ENCODE measurements around the gene ANKRD6.
"Not testable (repeated sequence)": the region's sequence is repeated elsewhere in the genome, so short reads cannot be mapped to it uniquely, and the experiment has no call there.

Gene ANKRD6

DNA sequence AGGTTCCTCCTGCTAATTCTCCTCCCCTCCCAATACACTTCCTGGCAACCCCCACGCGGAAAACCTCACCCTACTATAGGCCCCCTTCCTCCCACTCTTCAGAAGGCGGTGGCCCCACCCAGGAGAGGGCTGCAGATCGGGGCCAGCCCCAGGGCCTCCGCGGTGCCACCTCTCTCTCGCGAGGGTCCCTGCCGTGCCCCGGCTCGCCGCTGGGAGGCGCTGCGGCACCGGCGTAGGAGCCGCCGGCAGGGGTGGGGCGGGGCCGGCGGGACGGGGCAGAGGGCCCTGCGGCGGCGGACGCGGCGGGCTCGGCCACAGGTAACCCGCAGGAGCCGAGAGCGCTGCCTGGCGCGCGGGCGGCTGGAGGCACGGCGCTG, at the start of gene ANKRD6:
Gene ANKRD6, plus strand, starts transcription at position 278 of the 377 bp plus-strand sequence. CDS start 133,825 bp downstream, outside the sequence.
- no peak for DNase-seq

DNA sequence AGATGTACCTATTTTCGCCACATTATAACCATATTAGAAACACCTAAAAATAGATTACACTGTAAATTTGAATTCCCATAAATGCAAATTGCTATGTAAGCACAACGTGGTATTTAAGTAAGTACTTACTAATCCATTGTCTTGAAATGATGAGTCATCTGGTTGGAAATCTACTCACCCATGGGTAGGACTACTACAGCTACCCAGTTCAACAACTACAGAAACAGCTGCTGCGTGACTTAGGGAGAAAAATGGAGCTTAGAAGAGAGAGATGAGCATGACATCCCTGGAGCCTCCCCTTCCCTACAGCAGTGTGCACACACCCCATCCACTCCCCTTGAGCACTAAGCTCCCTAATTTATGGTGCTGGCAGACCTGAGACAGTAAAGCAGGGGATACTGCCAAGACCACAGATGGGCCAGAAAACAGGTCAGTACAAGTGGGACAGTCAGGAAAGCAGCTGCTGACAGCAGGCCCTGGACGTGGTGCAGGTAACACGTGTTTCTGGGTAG, 47.7 kb upstream of the ANKRD6 start:
- DNase-seq = peak; percentile 97

DNA sequence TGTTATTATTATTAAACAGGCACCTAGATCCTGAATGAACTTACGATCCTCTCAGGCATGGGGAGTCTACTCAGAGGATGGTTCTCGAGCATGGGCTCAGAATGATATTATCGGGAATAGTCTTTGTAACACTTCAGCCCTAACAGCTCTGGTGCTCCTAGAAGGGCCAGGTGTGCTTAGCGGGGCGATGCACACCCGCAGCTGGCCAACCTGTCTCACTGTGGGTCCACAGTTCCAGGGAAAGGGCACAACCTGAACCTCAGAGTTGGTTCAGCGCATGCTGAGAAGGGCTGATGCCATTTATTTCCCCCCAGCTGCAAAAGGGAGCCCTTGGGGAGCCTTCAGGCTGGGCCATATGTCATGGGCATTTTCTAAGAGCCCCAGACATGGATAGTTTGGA, 47.1 kb upstream of the ANKRD6 start:
- DNase-seq = peak; percentile 10

DNA sequence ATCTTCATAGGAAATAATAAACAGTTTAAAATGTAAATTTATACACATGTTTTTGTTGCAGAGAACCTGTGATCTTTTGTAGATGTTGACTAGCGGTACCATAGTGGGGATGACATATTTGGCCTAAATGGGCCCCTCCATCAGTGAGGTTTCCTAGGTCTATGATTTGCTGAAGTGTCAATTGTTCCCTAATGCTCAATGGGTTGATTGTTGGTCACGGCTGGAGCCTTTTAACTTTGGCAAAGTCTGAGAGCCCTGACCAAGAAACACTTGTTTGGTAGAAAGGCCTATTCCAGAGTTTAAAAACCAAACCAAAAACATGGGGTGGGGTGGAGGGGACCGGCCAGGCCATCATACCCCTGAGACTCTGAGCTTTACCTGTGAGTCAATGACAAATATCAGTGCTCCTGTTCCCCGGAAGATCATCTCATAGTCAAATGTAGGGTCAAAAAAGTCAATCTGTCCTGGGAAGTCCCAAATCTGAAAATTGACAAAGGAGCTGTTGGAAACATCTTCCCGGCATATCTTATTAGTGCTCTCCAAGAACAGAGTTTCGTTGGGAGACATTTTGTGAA, 45.9 kb upstream of the ANKRD6 start:
- DNase-seq = no peak

DNA sequence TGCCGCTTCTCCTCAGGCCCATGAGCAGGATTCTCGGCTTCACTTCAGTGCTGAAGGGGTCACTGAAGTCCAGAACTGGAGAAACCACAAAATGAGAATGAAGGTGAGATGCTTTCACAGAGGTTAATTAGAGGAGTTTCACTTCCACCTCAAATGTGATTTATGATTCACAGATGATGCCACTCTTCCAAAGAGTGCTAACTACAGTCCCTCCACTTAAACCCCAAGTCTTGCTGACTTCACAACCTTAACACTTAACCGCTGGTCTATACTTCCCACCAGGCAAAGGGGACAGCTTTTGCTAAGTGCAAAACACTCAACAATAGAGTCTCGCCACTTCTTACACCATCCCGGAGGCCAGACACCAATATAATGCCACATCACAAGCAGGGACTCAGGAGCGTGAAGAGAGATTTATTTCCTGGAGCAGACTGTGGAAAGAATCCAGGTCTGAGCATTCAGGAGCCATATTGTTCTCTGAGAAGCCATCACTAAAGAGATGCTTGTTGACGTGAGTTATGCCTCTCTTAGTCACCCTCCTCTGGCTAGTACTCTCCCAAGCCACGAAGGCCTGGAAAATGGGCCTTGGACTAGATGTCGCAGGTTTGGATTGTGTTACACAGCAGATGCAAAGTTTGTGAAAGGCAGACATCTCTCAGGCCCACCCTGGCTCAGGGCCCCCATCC, 45.3 kb upstream of the ANKRD6 start:
- DNase-seq = no peak

DNA sequence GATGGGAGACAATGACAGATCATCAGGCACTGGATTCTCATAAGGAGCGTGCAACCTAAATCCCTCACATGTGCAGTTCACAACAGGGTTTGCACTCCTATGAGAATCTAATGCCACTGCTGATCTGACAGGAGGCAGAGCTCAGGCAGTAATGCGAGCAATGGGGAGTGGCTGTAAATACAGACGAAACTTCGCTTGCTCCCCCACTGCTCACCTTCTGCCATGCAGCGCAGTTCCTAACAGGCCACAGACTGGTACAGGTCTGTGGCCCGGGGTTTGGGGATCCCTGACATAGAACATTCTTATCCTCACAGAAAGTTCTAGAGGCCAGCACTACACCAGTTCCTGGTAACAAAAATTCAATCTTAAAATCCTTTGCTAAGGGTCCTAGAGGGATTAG, 44.1 kb upstream of the ANKRD6 start:
- DNase-seq = no peak

DNA sequence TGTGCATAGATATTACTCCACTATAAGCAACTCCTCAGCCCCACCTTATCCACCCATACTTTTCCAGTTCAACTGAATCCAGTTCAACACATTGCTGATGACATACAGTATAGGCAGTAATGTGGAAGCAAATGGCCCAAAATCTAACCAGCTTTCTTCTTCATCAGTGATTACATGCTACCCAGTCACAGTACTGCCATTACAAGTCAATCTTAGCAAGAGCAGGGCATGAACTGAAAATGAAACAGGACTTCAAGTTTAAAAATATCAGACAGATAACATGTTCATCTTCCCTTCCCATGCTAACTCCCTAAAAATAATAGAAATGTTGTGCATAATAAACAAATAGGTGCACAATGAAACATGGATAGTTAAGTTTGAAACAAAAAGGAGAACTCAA, 40.1 kb upstream of the ANKRD6 start:
- DNase-seq = no peak

DNA sequence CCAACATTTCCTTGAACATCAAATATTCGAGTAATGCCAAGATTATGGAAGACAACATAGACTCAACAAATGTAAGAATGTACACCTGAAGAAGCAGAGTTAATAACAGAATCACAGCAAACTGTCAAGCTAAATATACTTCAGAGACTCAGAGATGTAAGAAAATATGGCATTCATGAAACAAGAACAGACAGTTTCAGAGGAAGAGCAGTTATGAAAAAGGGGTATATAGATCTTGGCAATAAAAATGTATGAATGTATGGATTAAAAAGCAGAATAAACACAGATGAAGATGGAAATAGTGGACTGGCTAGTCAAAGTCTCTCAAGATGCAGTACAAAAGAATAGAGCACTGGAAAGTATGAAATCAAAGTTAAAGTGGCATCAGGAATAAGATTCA, 39.3 kb upstream of the ANKRD6 start:
- no peak for DNase-seq

DNA sequence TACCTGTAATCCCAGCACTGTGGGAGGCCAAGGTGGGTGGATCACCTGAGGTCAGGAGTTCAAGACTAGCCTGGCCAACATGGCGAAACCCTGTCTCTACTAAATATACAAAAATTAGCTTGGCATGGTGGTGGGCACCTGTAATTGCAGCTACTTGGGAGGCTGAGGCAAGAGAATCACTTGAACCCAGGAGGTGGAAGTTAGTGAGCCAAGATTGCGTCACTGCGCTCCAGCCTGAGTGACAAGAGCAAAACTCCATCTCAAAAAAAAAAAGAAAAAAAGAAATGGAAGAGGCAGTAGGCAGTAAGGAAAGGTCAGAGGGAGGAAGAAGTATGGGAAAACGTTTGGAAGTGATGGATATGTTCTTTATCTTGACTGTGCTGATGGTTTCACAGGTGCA, 35.1 kb upstream of the ANKRD6 start:
- DNase-seq = not testable (repeated sequence)

DNA sequence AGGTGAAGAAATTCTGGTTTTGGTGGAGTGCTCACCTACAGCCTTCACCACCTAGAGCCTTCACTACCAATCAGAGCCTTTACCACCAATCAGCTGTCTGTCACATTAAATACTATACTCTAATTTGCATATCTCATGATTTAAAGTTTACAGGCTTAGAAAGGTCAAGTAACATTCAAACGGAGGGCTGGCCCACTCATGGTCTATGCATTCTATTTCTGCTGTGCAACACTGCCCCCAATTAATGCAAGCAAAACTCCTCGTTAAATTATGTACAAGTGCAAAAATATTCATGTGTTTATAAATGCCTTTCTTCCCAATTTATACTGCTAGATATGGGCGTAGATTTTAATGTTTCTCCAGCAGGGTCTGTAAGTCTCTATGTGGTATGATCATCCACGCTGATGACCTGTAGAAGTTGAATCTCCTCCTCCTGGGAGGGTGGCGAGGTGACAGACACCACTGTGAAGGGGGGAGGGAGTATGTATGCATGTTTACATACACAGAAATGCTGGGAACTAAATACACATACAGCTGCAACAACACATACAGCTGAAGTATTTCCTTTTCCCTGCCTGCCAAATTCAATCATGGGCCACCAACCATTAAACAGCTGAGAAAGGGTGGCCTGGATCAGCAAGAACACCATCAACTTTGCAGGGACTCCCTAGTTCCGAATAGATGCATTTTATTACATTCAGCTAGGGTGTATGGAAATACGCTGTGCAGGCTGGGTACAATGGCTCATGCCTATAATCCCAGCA, 34.0 kb upstream of the ANKRD6 start:
- no peak for DNase-seq

DNA sequence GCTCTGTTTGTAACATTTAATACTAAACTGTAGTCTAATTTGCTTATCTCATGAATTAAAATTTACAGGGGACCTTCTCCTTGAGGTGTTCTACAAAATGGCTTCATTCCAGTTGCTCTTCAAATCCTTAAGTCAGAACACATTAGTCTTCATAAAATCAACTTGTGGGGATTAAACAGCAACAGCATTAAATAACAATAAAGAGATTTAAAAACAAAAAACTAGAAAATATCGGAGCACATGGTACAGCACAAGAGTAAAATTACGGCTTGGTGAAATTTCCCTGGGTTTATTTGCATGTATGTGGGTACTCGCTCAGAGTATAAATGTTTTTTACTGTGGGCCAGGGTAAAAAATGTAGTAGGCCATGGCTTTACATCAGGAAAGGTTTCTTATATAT, 32.9 kb upstream of the ANKRD6 start:
- DNase-seq = no peak

DNA sequence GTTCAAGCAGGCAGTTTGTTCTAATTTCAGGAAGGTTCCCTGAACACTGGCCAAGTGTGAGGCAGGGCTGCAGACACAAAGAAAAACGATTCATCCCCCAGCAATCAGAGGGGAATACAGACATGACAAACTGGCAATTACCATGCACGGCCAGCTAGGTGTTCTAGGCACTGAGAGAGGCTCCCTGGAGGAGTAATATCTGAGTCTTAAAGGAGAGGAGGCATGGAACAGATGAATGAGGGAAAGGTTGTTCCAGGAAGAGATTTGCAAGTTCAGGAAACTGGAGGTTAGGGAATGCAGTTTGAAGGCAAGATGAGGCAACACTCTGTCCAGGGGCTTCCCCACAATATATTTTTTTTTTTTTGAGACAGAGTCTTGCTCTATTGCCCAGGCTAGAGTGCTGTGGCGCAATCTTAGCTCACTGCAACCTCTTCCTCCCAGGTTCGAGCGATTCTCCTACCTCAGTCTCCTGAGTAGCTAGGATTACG, 32.0 kb upstream of the ANKRD6 start:
- DNase-seq = no peak

DNA sequence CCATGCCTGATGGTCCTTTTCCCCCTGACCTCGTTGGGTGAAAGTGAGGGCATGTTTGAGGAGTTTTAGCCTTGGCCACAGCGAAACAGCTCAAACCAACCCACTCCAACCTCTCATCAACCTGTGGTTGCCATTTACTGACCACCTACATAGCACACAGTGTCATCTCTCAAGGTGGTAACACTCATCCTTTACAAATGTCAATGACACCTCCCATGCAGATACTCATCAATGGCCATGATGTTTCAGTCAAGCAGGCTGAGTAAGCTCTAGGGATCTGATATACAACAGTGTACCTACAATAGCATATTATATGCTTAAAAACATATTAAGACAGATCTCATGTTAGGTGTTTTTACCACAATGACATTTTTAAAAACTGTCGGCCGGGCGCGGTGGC, 30.2 kb upstream of the ANKRD6 start:
- no peak for DNase-seq

DNA sequence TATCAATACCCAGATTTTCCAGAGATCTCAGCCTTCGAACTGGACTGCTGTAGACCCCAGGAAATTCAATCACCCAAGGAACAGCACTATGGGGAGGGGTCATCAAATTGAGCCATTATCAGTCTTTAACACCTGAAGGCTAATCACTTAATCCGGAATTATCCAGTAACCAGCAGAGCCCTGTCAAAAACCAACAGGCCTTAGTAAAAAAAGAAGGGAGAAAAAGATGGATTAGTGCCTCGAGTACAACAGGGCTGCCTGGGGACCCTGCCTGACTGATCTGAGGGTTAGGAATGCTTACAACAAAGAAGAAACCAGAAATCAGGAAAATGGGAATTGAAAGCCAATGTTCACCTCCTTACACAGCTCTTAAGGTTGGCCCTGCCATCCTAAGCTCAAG, 28.4 kb upstream of the ANKRD6 start:
- DNase-seq = no peak

DNA sequence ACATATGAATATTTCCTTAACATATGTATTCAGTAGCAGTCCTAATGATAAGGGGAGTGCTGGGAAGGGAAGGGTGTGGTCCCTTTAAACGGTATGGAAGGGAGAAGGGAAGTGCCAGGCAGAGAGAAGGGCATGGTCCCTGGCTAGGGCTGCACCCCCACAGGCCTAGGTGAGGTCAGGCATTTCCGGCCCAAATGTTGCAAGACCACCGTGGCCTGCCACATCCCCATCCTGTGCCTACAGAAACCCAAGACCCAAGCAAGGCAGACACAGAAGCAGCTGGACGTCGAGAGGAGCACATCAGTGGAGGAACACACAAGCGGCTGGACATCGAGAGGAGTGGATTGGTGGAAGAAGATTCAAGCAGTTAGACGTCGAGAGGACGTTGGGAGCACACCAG, 26.8 kb upstream of the ANKRD6 start:
- no peak for DNase-seq

DNA sequence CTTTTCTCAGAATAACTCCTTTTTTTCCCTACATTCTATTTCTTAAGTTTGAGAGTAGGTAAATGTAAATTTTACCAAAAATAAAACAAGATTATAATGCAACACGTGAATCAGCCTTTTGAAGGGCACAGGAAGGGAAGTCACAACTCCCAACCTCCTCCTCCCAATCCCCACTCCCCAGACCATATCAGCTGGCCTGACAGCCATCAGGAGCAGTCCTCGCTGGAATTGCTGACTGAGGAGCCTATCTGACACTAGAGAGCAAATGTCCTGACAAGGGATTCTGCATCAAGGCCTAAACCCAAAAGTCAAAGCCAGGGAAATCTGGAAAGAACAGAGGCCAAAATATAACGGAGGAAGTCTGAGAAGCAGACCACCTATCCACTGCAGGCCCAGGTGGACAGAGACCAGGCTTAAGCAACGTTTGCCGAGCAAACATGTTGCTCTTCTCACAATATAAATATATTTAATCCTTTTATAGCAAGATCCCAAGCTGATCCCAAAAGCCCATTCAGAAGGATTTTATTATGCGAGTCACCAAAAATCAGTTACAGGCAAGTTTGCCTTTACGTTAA, 23.4 kb upstream of the ANKRD6 start:
- DNase-seq = no peak

DNA sequence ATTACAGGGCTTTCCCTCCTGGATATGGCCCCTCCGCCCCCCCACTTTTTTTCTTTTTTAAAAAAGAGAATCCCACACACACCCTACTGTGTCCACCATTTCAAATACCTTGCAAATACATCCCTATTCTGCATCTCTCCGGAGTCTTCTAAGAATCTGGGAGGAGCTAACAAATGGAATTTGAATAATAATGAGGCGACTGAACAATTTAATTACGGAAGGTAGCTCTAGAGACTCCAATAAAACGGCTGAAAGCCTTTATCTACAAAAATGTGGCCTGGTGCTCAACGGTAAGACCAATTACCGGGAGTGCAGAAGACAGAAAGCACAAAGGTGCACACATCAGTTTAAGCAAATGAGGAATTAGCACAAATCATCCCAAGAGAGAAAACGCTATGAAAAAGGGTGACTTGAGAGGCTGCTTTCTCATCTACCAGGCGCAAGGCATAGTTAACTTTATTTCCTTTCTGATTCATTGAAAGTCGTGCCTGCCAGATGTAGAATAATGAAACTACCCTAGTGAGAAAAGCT, 22.7 kb upstream of the ANKRD6 start:
- no peak for DNase-seq

DNA sequence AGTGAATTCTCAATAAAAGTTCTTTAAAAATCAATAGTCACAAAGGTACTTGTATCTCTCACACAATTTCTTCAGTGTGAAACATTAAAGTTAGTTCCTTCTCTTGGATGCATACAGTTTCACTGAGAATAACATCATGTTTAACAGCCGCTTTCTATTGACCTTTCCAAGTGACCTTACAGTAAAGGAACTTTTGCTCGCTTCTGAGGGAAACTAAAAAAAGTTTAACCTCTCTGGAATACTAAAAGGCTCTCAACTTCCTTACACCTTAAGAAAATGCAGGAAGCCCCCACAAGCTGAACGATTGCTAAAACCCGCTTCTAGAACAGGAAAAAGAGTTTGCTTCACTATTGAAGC, 22.2 kb upstream of the ANKRD6 start:
- DNase-seq = no peak

DNA sequence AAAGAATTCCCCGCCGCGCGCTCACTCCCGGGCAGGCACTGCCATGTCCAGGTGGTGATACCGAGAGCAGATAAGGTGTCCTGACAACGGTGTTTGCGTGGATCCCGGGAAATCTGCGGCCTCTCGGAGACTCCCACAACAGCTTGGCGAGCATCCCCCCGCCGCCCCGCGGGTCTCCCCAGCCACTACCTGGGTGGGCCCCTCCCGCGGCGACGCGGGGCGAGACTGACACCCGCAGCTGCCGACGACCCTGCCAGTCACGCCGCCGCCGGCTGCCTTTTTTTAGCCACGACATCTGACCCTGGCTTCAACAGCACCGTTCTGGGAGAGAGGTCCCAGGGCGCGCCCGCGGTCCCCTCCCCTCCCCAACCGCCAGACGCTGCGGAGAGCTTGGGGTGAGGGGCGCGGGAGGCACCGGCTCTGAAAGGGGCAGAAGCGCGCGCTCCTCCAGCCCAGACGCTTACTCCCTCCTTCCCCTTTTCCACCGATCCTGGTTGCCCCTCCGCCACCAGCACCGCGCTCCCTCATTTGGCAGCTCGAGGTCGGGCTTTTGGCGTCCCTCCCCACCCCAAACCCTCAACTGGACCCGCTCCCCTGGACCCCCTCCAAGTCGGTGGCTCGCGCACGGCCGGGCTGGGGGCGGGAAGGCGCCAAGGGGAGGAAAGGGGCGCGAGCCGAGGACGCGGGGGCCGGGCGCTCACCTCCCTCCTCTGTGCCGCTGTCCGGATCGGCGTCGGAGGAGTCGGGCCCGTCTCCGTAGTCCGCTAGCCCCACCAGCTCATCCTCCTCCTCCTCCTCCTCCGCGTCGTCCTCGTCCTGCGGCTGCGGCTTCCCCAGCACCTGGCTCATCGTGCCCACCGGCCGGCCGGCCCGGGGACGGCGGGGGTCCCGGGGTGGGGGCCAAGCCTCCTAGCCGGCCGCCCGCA, 21.5 kb upstream of the ANKRD6 start:
- no peak for DNase-seq

DNA sequence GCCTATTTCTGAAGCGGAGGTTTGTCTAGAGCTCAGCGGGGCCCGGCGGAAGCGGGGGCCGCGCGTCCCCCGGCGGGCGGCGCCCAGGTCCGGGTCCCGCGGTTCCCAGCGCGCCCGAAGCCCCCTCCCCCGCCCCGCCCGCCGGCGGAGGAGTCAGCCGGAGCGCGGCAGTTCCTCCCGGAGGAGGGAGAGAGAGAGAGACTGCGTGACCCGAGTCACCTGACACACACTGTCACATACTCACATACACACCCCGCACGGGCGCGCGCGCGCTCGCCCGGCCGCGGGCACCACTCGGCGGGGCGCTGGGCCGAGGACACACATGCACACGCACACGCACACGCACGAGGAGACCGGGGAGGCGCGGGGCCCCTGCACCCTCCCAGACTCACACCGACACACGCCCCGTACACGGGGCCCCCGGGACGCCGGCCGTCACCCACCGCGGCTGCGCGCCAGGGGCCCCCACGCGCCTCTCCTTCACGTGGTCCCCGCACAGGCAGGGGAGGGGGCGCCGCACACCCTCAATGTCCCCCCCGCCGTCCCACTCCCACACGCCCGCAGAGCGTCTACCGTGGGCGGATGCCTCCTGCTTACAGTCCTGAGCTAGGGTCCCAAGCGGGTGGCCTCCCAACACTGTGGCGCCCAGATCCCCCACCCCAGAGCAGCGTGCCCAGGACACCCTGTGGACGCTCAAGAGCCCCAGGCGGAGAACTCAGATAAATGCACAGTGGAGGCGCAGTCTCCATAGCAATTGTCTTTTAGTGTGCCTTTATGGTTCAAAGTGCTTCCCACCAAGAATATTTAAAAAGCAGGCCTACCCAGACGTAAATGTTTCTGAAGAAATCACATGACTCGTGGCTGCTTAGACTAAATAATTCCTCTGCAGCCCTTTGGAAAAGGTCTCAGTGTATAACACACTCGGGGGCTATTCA, 20.6 kb upstream of the ANKRD6 start, which contains the start of gene RRAGD:
Gene RRAGD, minus strand, starts transcription at position 203 of the 935 bp plus-strand sequence. CDS start 280 bp downstream, outside the sequence.
- peak; percentile 22 for DNase-seq

DNA sequence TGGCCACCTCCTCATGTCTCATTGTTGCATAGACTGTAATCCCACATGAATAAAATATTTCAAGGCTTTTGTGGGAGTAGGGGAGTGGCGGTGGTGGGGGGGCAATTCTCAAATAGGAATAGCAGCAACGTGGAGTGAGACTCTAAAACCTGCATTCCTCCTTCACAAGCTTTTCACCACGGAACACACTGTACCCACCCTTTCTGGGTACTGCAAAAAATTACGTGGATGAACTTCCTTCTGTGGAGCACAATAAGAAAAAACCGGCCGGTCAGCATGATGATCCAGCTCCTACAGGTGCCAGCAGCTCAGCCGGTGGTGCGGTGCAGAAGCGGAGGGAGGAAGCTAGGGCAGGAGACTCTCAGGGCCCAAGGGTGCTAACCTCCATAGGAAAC, 19.9 kb upstream of the ANKRD6 start:
- no peak for DNase-seq

Measured in DMS 273 treated with DMSO at 0.1 percent for 48 hours (cell line).